Peyer's patch (tissue), 4 donors: ENCODE data around the gene AMZ2. TPM values are rescaled to one million over a fixed set of nuclear protein-coding genes. Genes with fewer than 3 reads are reported as not detected.
"Not testable (repeated sequence)": the region's sequence is repeated elsewhere in the genome, so short reads cannot be mapped to it uniquely, and the experiment has no call there.

ENCODE experiments used
- DNase-seq, 3 donors: peaks; one replicate each; pipeline ENCODE4 v3.0.0-alpha.2; 2017 to 2019
- H3K27ac ChIP-seq, 4 donors: fragments of 200-600 bp; sonication (generic); one replicate each; pipeline ENCODE4 v1.5.1; 2016 to 2019
- H3K27me3 ChIP-seq, 2 donors: fragments of 200-600 bp; sonication (generic); one replicate each; pipeline ENCODE4 v1.5.1; 2019
- H3K36me3 ChIP-seq, 3 donors: fragments of 200-600 bp; sonication (generic); one replicate each; pipeline ENCODE4 v1.5.1; 2016 to 2019
- H3K4me1 ChIP-seq, 4 donors: fragments of 200-600 bp; sonication (generic); one replicate each; pipeline ENCODE4 v1.5.1; 2016 to 2019
- H3K4me3 ChIP-seq, 4 donors: fragments of 200-600 bp; sonication (generic); 1 replicate in 3 of 4; 2 replicates in 1 of 4; pipeline ENCODE4 v1.5.1; 2016 to 2019; ENCODE audit warnings: mild to moderate bottlenecking in 1 of 4
- H3K9me3 ChIP-seq, 4 donors: fragments of 200-600 bp; sonication (generic); one replicate each; pipeline ENCODE4 v1.5.1; 2016 to 2019; ENCODE audit warnings: mild to moderate bottlenecking in 1 of 4
- CTCF ChIP-seq, 6 experiments: fragments of 450-650 bp in 4 of 6; fragments of 200-600 bp in 2 of 6; sonication (generic) in 1 of 6; IDR thresholded peaks; one replicate each; pipeline ENCODE4 v1.5.1; 2017 to 2019; ENCODE audit warnings: antibody characterized with exemption in 6 of 6, mild to moderate bottlenecking in 3 of 6, moderate library complexity in 1 of 6
- POLR2A ChIP-seq, 2 donors: fragments of 450-650 bp; IDR thresholded peaks; one replicate each; pipeline ENCODE4 v1.5.1; 2017; ENCODE audit warnings: antibody characterized with exemption in 2 of 2, mild to moderate bottlenecking in 2 of 2, moderate library complexity in 2 of 2
- total RNA-seq, 4 donors: library from RNA; depleted of rRNA; stranded (reverse); fragments of >200 nt; gene quantifications; one replicate each; pipeline ENCODE4 v1.1.0, GENCODE V29; 2016

Gene AMZ2
- total RNA-seq, 4 donors from 2014 or later: 18.0 to 38.8 (median 31.2) TPM

- Histone ChIP-seq H3K27ac (no peak overlapping the region), H3K9me3 (no peaks in the 10 kb centered on the region), H3K4me1 (peaks cover 0 to 5% (median 0%) of the 10 kb centered on the region in 4 donors), H3K4me3 (no peak overlapping the region), H3K36me3 (no peaks in the 10 kb centered on the region), H3K27me3 (no peaks in the 10 kb centered on the region)
- DNase-seq: peak in 1 of 3 donors; percentile 36
- TF ChIP-seq POLR2A (IDR thresholded peaks at IDR 0.05) (no peak), CTCF (IDR thresholded peaks at IDR 0.05) (no peak)
These were observed 37.1 kb upstream of the AMZ2 start for GRCh38 chr17:68210570-68211315.

- peak overlapping the region in 1 of 4 donors; percentile 64 for H3K27ac ChIP-seq
- H3K9me3 ChIP-seq, H3K4me3 ChIP-seq, H3K4me1 ChIP-seq, H3K27me3 ChIP-seq, H3K36me3 ChIP-seq: not testable (repeated sequence)
- peak in 1 of 3 donors; percentile 38 for DNase-seq
These were observed 34.1 kb upstream of the AMZ2 start for GRCh38 chr17:68213428-68214411.

- not testable (repeated sequence) for H3K27me3 ChIP-seq, DNase-seq, H3K4me1 ChIP-seq, H3K4me3 ChIP-seq, H3K27ac ChIP-seq, H3K36me3 ChIP-seq, H3K9me3 ChIP-seq
These were observed 32.4 kb upstream of the AMZ2 start for GRCh38 chr17:68215453-68215852.

- H3K36me3 ChIP-seq, H3K4me3 ChIP-seq, H3K27me3 ChIP-seq, H3K27ac ChIP-seq, H3K4me1 ChIP-seq, H3K9me3 ChIP-seq, DNase-seq: not testable (repeated sequence)
These were observed 28.4 kb upstream of the AMZ2 start for GRCh38 chr17:68219429-68219828.

- not testable (repeated sequence) for H3K27ac ChIP-seq, H3K36me3 ChIP-seq
These were observed 27.7 kb upstream of the AMZ2 start for GRCh38 chr17:68220186-68220585.

GRCh38 chr17:68220786-68221185 lies 27.1 kb upstream of the AMZ2 start:
- H3K9me3 ChIP-seq, H3K4me1 ChIP-seq, H3K27ac ChIP-seq, H3K4me3 ChIP-seq, H3K36me3 ChIP-seq, H3K27me3 ChIP-seq: not testable (repeated sequence)
- peak in 1 of 3 donors; percentile 22 for DNase-seq

More at GRCh38 chr17:68220186-68220585, 27.7 kb upstream of the AMZ2 start:
- not testable (repeated sequence) for H3K27me3 ChIP-seq, H3K4me3 ChIP-seq, H3K9me3 ChIP-seq, DNase-seq, H3K4me1 ChIP-seq

GRCh38 chr17:68221786-68222185 lies 26.1 kb upstream of the AMZ2 start:
- no peaks in the 10 kb centered on the region for H3K36me3 ChIP-seq

More at GRCh38 chr17:68221786-68222185, 26.1 kb upstream of the AMZ2 start:
- Histone ChIP-seq H3K9me3 (no peaks in the 10 kb centered on the region), H3K4me3 (no peak overlapping the region), H3K27me3 (no peaks in the 10 kb centered on the region), H3K27ac (no peak overlapping the region), H3K4me1 (no peaks in the 10 kb centered on the region)
- no peak for TF ChIP-seq CTCF (IDR thresholded peaks at IDR 0.05)
- no peak for TF ChIP-seq POLR2A (IDR thresholded peaks at IDR 0.05)
- DNase-seq: no peak
